WTC11 (cell line): ENCODE measurements around the gene SASH3. TPM values are rescaled to one million over a fixed set of nuclear protein-coding genes. Genes with fewer than 3 reads are reported as not detected.

ENCODE experiments used
- ATAC-seq: fragments of 200-7000 bp; cut with Tn5 transposase; 2 replicates; pipeline ENCODE4 v1.10.0; 2021; ENCODE audit warnings: mild to moderate bottlenecking, moderate library complexity
- Bru-seq: library from RNA; stranded (reverse); fragments of 400-500 nt; gene quantifications from one replicate; lab custom pipeline; 2021; lab: Mats Ljungman, UMichigan
- CTCF ChIA-PET: fragments of 300-600 bp; sonication (Branson Sonifier 250); formaldehyde crosslinking; loops from one replicate; lab custom pipeline; 2021; ENCODE audit warnings: antibody characterized with exemption; lab: Charles Lee
- POLR2A ChIA-PET: fragments of 350-600 bp; sonication (Branson Sonifier 250); formaldehyde crosslinking; loops from one replicate; lab custom pipeline; 2021; ENCODE audit warnings: antibody characterized with exemption; lab: Charles Lee
- DNase-seq: peaks from one replicate; pipeline ENCODE4 v3.0.0; 2021; ENCODE audit warnings: low spot score
- H3K27ac Mint-ChIP-seq: 2 replicates; pipeline ENCODE4 v1.8.0; 2021; ENCODE audit warnings: mixed read lengths
- H3K27me3 Mint-ChIP-seq: 2 replicates; pipeline ENCODE4 v1.8.0; 2021; ENCODE audit warnings: low read depth, mild to moderate bottlenecking, moderate library complexity, mixed read lengths
- H3K36me3 Mint-ChIP-seq: 2 replicates; pipeline ENCODE4 v1.8.0; 2021; ENCODE audit warnings: mixed read lengths
- H3K4me1 Mint-ChIP-seq: 2 replicates; pipeline ENCODE4 v1.8.0; 2022; ENCODE audit warnings: mixed read lengths
- H3K4me3 Mint-ChIP-seq: 2 replicates; pipeline ENCODE4 v1.8.0; 2021; ENCODE audit warnings: mild to moderate bottlenecking, moderate library complexity, mixed read lengths
- H3K9me3 Mint-ChIP-seq: 2 replicates; pipeline ENCODE4 v1.8.0; 2021; ENCODE audit warnings: mixed read lengths
- AFF4 ChIP-seq: sonication (generic); formaldehyde crosslinking; IDR thresholded peaks from 2 replicates; pipeline ENCODE4 v1.8.1; 2023; ENCODE audit warnings: mild to moderate bottlenecking, missing genetic modification reagents, borderline replicate concordance
- ATF3 ChIP-seq: sonication (generic); formaldehyde crosslinking; conservative IDR thresholded peaks from 2 replicates; pipeline ENCODE4 v1.8.1; 2022; ENCODE audit warnings: mild to moderate bottlenecking, missing genetic modification reagents
- CDX4 ChIP-seq: fragments of 250-450 bp; sonication (Bioruptor Pico); IDR thresholded peaks from 2 replicates; pipeline ENCODE4 v1.9.0; 2021; ENCODE audit warnings: moderate library complexity, mild to moderate bottlenecking, inconsistent platforms, borderline replicate concordance
- E2F1 ChIP-seq: sonication (generic); formaldehyde crosslinking; IDR thresholded peaks from 2 replicates; pipeline ENCODE4 v1.8.0; 2022; ENCODE audit warnings: mild to moderate bottlenecking, missing genetic modification reagents
- E2F4 ChIP-seq: sonication (generic); formaldehyde crosslinking; IDR thresholded peaks from 2 replicates; pipeline ENCODE4 v1.8.1; 2022; ENCODE audit warnings: low read depth, mild to moderate bottlenecking, moderate library complexity, missing genetic modification reagents, borderline replicate concordance
- ELF4 ChIP-seq: sonication (generic); formaldehyde crosslinking; IDR thresholded peaks from 2 replicates; pipeline ENCODE4 v1.8.1; 2022; ENCODE audit warnings: low read depth, mild to moderate bottlenecking, moderate library complexity, missing genetic modification reagents
- GTF2I ChIP-seq: fragments of 250-450 bp; sonication (Bioruptor Pico); conservative IDR thresholded peaks from 2 replicates; pipeline ENCODE4 v1.4.0; 2021; ENCODE audit warnings: mild to moderate bottlenecking
- JAZF1 ChIP-seq: fragments of 250-450 bp; sonication (Bioruptor Pico); IDR thresholded peaks from 2 replicates; pipeline ENCODE4 v1.9.0; 2021; ENCODE audit warnings: moderate library complexity, mild to moderate bottlenecking, inconsistent platforms
- KAT7 ChIP-seq: sonication (generic); formaldehyde crosslinking; IDR thresholded peaks from 2 replicates; pipeline ENCODE4 v1.8.1; 2023; ENCODE audit warnings: missing genetic modification reagents, mild to moderate bottlenecking, borderline replicate concordance
- NFE2L1 ChIP-seq: sonication (generic); formaldehyde crosslinking; IDR thresholded peaks from 2 replicates; pipeline ENCODE4 v1.8.1; 2023; ENCODE audit warnings: missing genetic modification reagents
- OVOL2 ChIP-seq: fragments of 250-450 bp; sonication (Bioruptor Pico); IDR thresholded peaks from 2 replicates; pipeline ENCODE4 v1.9.0; 2021; ENCODE audit warnings: mild to moderate bottlenecking, borderline replicate concordance
- PREB ChIP-seq: sonication (generic); formaldehyde crosslinking; IDR thresholded peaks from 2 replicates; pipeline ENCODE4 v1.8.1; 2022; ENCODE audit warnings: mild to moderate bottlenecking, missing genetic modification reagents, moderate library complexity, borderline replicate concordance
- SMAD3 ChIP-seq: sonication (generic); formaldehyde crosslinking; IDR thresholded peaks from 2 replicates; pipeline ENCODE4 v1.8.0; 2022; ENCODE audit warnings: missing genetic modification reagents, mild to moderate bottlenecking, borderline replicate concordance
- SP1 ChIP-seq: sonication (generic); formaldehyde crosslinking; conservative IDR thresholded peaks from 2 replicates; pipeline ENCODE4 v1.8.1; 2022; ENCODE audit warnings: missing genetic modification reagents
- ZNF219 ChIP-seq: sonication (generic); formaldehyde crosslinking; IDR thresholded peaks from 2 replicates; pipeline ENCODE4 v1.8.0; 2023; ENCODE audit warnings: missing genetic modification reagents, mild to moderate bottlenecking, borderline replicate concordance
- ZNF317 ChIP-seq: sonication (generic); formaldehyde crosslinking; IDR thresholded peaks from 2 replicates; pipeline ENCODE4 v1.8.1; 2023; ENCODE audit warnings: low read depth, mild to moderate bottlenecking, moderate library complexity, missing genetic modification reagents, borderline replicate concordance
- ZNF416 ChIP-seq: fragments of 250-450 bp; sonication (Bioruptor Pico); IDR thresholded peaks from 2 replicates; pipeline ENCODE4 v1.9.0; 2021; ENCODE audit warnings: mild to moderate bottlenecking, inconsistent platforms
- ZNF512 ChIP-seq: sonication (generic); formaldehyde crosslinking; IDR thresholded peaks from 2 replicates; pipeline ENCODE4 v1.8.1; 2022; ENCODE audit warnings: missing genetic modification reagents, borderline replicate concordance
- ZNF532 ChIP-seq: fragments of 250-450 bp; sonication (Bioruptor Pico); IDR thresholded peaks from 2 replicates; pipeline ENCODE4 v1.9.0; 2021; ENCODE audit warnings: mild to moderate bottlenecking, borderline replicate concordance
- long read RNA-seq, 3 experiments: library from RNA in 1 of 3; library from capped mRNA in 1 of 3; library from polyadenylated mRNA in 1 of 3; unstranded in 2 of 3; stranded (forward) in 1 of 3; transcript quantifications; one replicate each; pipeline ENCODE4 v2.0.0, GENCODE V29; 2021
- total RNA-seq: library from RNA; stranded (reverse); gene quantifications from 3 replicates; pipeline ENCODE4 v1.2.3, GENCODE V29; 2021

The SASH3 gene
- total RNA-seq (0.22 to 0.57 TPM (median 0.25 TPM) in 3 replicates), Bru-seq, nascent RNA (not detected)
- long read RNA-seq, experiment 1: 0 reads
- long read RNA-seq, experiment 2: 0 reads
- long read RNA-seq, experiment 3: 0 reads

- Mint-ChIP-seq H3K4me3 (no peak within 1 kb of the TSS), H3K4me1 (0 out of 2 replicates have a peak, but pooled peaks cover 2% of the 10 kb centered on the region), H3K27me3 (peaks cover 2% of the 10 kb centered on the region; the same call in 1 of the 2 replicates), H3K27ac (no peak within 1 kb of the TSS), H3K36me3 (no peaks in the 10 kb centered on the region), H3K9me3 (no peaks in the 10 kb centered on the region)
- TF ChIP-seq ZNF317 (CRISPR knock-in tag) (no peak), KAT7 (no peak), JAZF1 (CRISPR knock-in tag) (no peak), ZNF532 (CRISPR knock-in tag) (no peak), E2F1 (no peak), SMAD3 (CRISPR knock-in tag) (no peak), ZNF219 (CRISPR knock-in tag) (no peak), ZNF512 (CRISPR knock-in tag) (no peak), GTF2I (CRISPR knock-in tag) (no peak), PREB (no peak), OVOL2 (CRISPR knock-in tag) (no peak), ZNF416 (CRISPR knock-in tag) (no peak), ATF3 (CRISPR knock-in tag) (no peak)
- DNase-seq (no peak), ATAC-seq (no peak)
- ChIA-PET CTCF (no interaction called here), POLR2A (no interaction called here)
These were observed at the start of gene SASH3 for GRCh38 chrX:129779747-129780146. TSS of gene SASH3 (plus strand) at chrX:129779949. CDS start at chrX:129780098, 149 bp downstream.

GRCh38 chrX:129731228-129731627, 48.5 kb upstream of the SASH3 start:
- ChIA-PET POLR2A (no interaction called here), CTCF (no interaction called here)
- no peak for DNase-seq
- Mint-ChIP-seq H3K4me1 (peaks cover 24% of the 10 kb centered on the region), H3K4me3 (no peak overlapping the region), H3K36me3 (no peaks in the 10 kb centered on the region), H3K27me3 (peaks cover 2% of the 10 kb centered on the region), H3K27ac (no peak overlapping the region), H3K9me3 (no peaks in the 10 kb centered on the region)
- ATAC-seq: no peak
- TF ChIP-seq ELF4 (CRISPR knock-in tag) (no peak), AFF4 (CRISPR knock-in tag) (no peak), NFE2L1 (CRISPR knock-in tag) (no peak), E2F4 (CRISPR knock-in tag) (no peak), ZNF416 (CRISPR knock-in tag) (no peak), SP1 (CRISPR knock-in tag) (no peak), CDX4 (CRISPR knock-in tag) (no peak)
